Sigmoid colon (tissue), 4 donors: ENCODE results near the gene MSX2.

Experiments
- CTCF ChIP-seq, 4 experiments: fragments of 450-650 bp in 3 of 4; fragments of 200-600 bp in 1 of 4; IDR thresholded peaks; one replicate each; pipeline ENCODE4 v1.5.1; 2016 to 2019; ENCODE audit warnings: antibody characterized with exemption in 4 of 4, mild to moderate bottlenecking in 3 of 4, moderate library complexity in 2 of 4
- EP300 ChIP-seq, 4 donors: sonication (generic); formaldehyde crosslinking; IDR thresholded peaks; one replicate each; pipeline ENCODE4 v1.6.1; 2017; ENCODE audit warnings: antibody characterized with exemption in 4 of 4
- POLR2A ChIP-seq, 2 donors: fragments of 450-650 bp; IDR thresholded peaks; one replicate each; pipeline ENCODE4 v1.6.1; 2016; ENCODE audit warnings: antibody characterized with exemption in 2 of 2, mild to moderate bottlenecking in 2 of 2, moderate library complexity in 2 of 2
- POLR2AphosphoS5 ChIP-seq, 4 donors: sonication (generic); formaldehyde crosslinking; IDR thresholded peaks; one replicate each; pipeline ENCODE4 v1.6.1; 2017; ENCODE audit warnings: antibody characterized with exemption in 4 of 4

GRCh38 chr5:174736331-174736721 is 11.9 kb downstream of the MSX2 start:
- TF ChIP-seq EP300 (IDR thresholded peaks at IDR 0.05), result no peak
- no peak for TF ChIP-seq CTCF (IDR thresholded peaks at IDR 0.05)
- no peak for TF ChIP-seq POLR2AphosphoS5 (IDR thresholded peaks at IDR 0.05)
- no peak for TF ChIP-seq POLR2A (IDR thresholded peaks at IDR 0.05)
